GM21390 (cell line): ENCODE measurements around the gene TMEM132C.
"Not testable (repeated sequence)": the region's sequence is repeated elsewhere in the genome, so short reads cannot be mapped to it uniquely, and the experiment has no call there.

Experiments used
- ATAC-seq: cut with Tn5 transposase; IDR thresholded peaks from one replicate; pipeline ENCODE4 v1.9.1; 2021; ENCODE audit not compliant: unreplicated experiment

The TMEM132C gene

DNA sequence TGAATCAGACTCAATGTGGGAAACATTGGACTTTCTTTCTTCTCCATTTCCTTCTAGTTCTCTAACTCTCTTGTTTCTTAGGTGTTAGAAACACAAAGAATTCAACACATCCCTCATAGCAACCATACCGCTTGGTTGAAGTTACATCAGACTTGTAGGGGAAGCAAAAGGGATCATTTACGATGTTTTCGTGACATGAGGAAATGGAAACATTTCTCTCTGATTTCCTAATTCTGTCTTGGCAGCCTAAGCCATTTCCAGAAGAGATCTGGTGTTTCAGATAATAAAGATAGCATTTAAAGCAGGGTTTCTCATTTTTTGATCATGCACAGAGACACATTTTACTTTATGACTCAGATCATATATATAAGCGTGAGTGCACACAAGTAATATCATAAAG lies 202.0 kb downstream of the TMEM132C start:
- ATAC-seq = no peak

DNA sequence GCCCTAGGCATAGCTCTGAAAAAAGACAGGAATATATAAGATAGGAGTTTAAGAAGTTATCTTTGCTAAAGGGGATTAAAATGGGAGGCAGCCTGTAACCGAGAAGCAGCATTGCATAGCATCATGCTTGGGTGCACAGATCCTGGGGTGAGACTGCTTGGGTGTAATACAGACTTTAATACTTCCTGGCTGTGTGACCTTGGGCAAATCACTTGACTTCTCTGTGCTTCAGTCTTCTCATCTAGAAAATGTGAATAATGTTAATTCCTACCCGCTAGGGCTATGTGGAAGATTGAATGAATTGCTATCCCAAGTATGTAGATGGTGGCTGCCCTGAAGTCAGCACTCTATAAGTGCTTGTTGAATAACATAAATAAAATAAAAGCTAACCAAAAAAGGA lies 204.5 kb downstream of the TMEM132C start:
- ATAC-seq = no peak

DNA sequence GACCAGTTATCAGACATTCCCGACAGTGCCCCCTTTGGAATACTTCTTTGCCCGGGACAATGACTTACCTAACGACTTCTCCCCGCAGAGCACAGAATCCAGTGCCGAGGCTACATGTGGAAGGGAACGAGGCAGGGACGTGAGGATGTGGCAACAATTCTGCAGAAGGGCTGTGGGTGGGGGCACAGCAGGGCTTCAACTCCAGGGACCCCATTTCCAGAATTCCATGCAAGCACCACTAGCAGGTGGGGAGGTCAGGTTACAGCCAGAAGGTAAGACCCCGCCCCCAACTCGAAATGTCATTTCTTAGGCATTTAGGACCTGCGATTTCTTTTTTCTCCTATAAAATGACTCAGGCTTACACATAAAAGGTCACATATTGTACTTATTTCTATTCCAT lies 207.9 kb downstream of the TMEM132C start:
- ATAC-seq = no peak

DNA sequence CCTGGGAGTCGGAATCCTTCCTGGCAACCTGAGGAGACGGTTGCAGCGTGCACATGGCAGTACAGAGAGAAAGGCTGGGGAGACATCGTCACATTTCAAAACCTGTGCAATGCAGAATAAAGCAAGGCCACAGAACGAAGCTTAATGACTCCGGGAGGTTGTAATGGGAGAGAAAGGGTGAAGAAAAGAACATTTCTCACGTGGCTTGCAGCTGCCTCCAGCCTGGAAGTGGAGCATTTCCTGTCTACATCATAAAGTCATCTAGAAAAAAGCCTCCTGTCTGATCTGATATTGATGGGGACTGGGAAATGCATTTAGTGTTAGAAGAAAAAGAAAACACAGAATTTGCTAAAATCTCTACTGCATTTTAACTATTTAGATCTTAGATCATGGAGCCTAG lies 209.3 kb downstream of the TMEM132C start:
- ATAC-seq = no peak

DNA sequence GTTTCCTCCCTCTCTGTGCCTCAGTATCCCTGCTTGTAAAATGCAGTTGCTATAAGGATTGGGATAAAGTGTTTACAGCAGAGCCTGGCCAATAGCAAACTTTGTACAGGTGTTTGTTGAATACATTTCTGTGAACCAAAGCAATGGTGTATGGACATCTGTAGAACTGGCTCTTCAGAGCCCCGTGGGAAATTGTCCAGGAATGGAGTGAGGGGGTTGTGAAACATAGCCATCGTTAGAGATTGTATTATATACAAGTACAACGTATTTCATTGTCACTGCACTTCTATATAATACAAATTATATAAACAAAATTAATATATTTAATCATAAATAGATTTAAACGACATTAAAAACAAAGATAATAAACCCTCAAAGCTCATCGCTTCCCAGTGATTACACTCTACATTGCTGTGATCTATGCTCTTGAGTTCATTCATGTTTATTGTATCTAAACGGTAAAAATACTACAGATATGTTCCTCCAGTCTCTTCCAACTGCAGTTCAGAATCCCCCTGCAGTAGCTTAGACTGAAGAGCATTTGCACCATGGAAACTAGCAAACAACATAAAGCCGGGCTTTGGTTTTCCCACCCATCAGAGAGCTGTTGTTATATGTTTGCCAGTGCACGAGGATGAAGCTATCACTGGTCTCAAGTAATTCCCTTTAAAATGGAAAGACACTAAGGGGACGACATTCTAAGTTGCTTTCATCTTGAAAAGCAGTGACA lies 216.7 kb downstream of the TMEM132C start:
- no peak for ATAC-seq

DNA sequence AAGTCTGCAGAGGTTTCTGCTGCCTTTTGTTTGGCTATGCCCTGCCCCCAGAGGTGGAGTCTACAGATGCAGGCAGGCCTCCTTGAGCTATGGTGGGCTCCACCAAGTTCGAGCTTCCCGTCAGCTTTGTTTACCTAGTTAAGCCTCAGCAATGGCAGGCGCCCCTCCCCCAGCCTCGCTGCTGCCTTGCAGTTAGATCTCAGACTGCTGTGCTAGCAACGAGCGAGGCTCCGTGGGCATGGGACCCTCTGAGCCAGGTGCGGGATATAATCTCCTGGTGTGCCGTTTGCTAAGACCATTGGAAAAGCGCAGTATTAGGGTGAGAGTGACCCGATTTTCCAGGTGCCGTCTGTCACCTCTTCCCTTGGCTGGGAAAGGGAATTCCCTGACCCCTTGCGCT lies 230.4 kb downstream of the TMEM132C start:
- not testable (repeated sequence) for ATAC-seq

- ATAC-seq = no peak
These were observed 240.5 kb downstream of the TMEM132C start for GRCh38 chr12:128507470-128507869.

- ATAC-seq = no peak
These were observed 242.2 kb downstream of the TMEM132C start for GRCh38 chr12:128509170-128509569.

- no peak for ATAC-seq
These were observed 243.5 kb downstream of the TMEM132C start for GRCh38 chr12:128510511-128510910.

- no peak for ATAC-seq
These were observed 246.4 kb downstream of the TMEM132C start for GRCh38 chr12:128513331-128513730.

DNA sequence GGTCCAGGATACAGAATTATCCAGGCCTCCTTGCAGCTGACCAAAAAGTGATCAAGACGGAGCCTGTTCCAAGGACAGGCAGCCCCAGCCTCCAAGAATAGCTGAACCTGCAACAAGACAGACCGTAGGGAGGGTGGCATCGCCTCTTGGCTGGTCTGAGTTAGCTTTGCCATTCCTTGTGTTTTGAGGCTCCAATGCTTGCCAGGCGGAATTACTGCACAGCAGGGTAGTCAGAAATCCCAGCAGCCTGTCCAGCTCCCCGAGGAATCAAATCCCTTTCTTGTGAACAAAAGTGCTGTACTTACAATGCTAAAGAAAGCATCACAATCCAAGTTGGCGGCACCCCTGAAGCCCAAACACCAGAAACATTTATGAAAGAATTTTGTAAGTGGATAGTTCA lies 246.9 kb downstream of the TMEM132C start:
- ATAC-seq = no peak

GRCh38 chr12:128518644-128519043 lies 251.7 kb downstream of the TMEM132C start:
- no peak for ATAC-seq

GRCh38 chr12:128519426-128519825 lies 252.5 kb downstream of the TMEM132C start:
- no peak for ATAC-seq

DNA sequence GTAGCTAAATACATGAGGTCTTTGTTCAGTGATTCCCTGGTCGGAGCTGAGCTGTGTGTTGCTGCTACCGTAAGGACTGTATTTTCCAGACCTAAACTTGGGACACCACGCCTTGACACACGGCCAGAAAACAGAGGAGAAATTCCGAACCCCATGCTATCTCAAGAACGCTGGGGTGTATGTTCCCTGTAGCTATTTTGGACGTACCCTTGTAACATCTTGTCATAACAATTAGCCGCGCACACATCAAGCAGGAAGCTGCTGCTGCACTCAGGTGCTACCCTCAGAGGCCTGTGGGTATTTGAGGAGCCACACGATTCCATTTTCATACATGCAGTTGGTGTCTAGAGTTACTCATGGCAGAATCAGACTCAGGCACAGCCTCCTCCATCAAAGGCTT lies 255.0 kb downstream of the TMEM132C start:
- no peak for ATAC-seq

- ATAC-seq = no peak
These were observed 257.5 kb downstream of the TMEM132C start for GRCh38 chr12:128524439-128524838.

DNA sequence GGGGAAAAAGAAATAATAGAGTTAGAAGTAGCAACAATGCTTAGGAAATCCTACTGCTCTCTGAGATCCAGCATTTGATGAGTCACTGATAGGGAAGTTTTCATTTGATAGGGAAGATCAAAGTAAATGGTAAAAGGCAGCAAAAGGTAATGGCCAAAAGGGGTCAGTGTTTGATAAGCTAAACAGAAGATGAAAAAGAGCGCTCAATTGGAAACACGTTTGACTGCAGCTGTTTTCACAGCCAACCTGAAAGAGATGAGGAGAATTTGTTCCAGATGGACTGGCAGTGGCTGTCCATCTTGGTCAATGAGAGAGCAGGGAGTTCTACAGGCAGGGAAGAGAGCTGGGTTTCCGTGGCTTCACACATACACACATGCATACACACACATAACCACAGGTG lies 264.2 kb downstream of the TMEM132C start:
- ATAC-seq = no peak

DNA sequence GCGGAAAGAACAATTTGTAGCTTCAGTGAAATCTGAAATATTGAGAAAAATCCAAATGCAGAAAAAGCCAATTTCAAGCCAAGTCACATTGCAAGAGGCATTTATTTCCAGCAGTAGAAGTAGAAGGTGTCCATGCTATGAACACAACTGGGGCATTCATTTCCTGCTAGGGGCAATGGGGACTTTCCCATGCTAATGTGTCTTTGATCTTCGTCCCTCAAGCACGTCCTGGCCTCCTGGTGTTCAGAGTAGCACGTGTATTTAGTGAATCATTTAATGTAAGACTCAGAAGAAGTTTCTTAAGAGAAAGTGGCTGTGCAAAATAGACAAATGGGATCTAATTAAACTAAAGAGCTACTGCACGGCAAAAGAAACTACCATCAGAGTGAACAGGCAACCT lies 267.9 kb downstream of the TMEM132C start:
- ATAC-seq = no peak

GRCh38 chr12:128536810-128537209 lies 269.8 kb downstream of the TMEM132C start:
- no peak for ATAC-seq

- no peak for ATAC-seq
These were observed 270.7 kb downstream of the TMEM132C start for GRCh38 chr12:128537668-128538067.

DNA sequence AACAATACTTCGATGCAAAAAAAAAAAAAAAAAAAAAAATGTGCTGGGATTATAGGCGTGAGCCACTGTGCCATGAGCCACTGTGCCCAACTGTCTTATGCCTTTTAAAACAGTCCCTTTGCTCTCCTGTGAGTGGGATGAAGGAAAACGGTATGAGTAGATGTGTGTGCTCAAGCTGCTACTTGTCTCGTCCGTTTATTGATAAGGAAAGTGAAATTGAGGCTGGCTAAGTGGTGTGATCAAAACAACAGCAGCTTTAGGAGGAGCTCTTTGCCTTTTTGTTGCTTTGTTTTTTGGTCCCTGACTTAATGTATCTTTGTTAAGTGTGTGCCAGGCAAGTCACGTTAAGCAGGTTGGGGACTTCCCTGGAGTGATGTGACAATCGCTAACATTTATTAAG lies 275.9 kb downstream of the TMEM132C start:
- no peak for ATAC-seq

DNA sequence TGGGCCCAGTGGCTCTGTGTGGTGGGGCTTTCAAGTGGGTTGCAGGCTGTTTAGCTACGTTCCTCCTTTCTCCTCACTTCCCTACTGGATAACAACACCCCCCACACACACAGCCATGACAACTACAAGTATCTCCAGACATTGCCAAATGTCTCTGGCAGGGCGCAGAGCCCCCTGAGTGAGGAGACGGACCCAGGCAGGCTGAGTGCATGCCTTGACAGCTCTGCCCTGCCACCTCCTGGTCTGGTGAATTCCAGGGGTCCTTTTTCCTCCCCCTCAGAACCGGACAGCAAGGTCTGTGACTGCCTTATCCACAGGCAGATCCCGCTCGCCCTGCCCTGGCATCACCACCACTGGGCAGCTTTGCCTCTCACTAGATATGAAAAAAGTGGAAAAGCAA lies 276.5 kb downstream of the TMEM132C start:
- ATAC-seq = no peak

DNA sequence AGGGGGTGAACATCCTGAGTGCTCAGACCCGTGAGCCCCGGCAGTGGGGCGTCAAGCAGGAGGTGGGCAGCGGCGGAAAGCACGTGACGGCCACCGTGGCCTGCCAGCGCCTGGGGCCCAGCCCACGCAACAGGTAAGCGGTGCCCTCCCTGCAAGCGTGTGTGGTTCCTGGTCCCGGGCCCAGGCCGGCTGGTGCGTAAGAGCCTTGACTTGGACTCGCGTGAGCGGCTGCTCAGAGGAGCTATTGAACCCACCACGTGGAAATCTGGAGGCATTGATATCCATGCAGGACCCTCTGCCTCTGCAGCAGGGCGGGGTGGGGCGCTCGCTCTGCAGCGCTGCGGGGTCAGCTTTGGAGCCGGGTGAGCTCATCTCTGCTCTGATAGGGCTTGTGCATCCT lies 277.0 kb downstream of the TMEM132C start:
- no peak for ATAC-seq

GRCh38 chr12:128548949-128549348 lies 282.0 kb downstream of the TMEM132C start:
- no peak for ATAC-seq
